NCI-H345 (cell line): ENCODE measurements around the gene SENP8.

Source experiments
- DNase-seq: peaks from one replicate; lab custom pipeline; 2025; lab: John Stamatoyannopoulos, UW

SENP8 gene

GRCh38 chr15:72113347-72114031 lies 4.7 kb upstream of the SENP8 start:
- DNase-seq = no peak

- DNase-seq = peak; percentile 12
Observed at GRCh38 chr15:72116731-72117485, 1.3 kb upstream of the SENP8 start.

GRCh38 chr15:72117486-72118016 lies 652 bp upstream of the SENP8 start:
- DNase-seq = peak; percentile 33

- DNase-seq = no peak
Observed at GRCh38 chr15:72124218-72124617, 6.0 kb downstream of the SENP8 start.

DNA sequence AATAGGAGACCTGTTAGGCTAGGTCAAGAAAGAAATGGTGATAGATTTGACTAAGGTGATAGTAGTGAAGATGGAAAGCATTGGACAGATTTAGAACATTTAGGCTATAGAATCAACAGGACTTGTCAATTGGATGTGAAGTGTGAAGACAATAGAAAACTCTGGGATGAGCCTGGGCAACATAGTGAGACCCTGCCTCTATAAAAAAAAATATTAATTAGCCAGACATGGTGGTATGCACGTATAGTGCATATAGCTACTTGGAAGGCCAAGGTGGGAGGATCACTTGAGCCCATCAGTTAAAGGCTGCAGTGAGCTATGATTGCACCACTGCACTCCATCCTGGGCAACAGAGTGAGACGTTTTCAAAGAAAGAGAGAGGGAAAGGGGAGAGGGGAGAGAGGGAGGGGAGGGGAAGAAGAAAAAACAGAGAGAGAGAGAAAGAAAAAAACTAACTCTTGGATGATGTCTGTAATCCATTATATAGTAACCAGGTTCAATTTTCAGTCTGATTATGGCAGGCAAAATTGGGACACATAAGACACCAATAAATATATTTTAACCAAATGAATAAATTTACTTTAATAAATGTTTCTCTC lies 9.6 kb downstream of the SENP8 start:
- DNase-seq = no peak

GRCh38 chr15:72128359-72128758 lies 10.2 kb downstream of the SENP8 start:
- DNase-seq = no peak

DNA sequence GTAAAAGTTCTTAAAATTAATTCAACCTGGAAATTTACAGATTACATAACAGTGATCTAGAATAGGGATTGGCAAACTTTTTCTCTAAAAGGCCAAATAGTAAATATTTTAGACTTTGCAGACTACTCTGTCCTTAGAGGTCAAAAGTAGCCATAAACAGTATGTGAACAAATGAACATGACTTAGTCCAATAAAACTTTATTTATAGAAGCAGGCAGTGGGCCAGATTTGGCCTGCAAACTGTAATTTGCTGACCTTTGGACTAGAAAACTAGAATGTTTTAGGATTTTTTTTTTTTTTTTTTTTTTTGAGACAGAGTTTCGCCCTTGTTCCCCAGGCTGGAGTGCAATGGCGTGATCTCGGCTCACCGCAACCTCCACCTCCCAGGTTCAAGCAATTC lies 12.1 kb downstream of the SENP8 start:
- no peak for DNase-seq

DNA sequence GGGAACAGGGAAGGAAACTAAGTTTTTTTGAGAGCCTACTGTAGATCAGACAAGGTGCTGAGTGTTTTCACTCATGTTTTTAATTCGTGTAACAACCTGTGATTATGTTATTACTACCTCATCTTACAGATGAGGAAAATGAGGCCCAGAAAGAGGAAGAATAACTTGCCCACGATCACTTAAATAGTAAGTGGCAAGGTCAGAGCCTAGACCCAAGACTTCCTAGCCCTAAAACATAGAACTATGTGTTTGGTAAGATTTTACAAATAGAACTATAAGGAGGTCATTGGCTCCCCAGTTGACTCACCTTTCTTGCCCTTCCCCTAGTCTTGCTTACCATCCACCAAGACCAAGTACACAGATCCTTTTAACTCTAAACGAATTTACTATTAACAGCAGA lies 13.7 kb downstream of the SENP8 start:
- no peak for DNase-seq

GRCh38 chr15:72133211-72133610 lies 15.0 kb downstream of the SENP8 start:
- DNase-seq = no peak

- DNase-seq = peak; percentile 65
Observed at GRCh38 chr15:72135719-72136118, 17.5 kb downstream of the SENP8 start.

- DNase-seq = peak; percentile 86
Observed at GRCh38 chr15:72136170-72137051, 18.2 kb downstream of the SENP8 start.

DNA sequence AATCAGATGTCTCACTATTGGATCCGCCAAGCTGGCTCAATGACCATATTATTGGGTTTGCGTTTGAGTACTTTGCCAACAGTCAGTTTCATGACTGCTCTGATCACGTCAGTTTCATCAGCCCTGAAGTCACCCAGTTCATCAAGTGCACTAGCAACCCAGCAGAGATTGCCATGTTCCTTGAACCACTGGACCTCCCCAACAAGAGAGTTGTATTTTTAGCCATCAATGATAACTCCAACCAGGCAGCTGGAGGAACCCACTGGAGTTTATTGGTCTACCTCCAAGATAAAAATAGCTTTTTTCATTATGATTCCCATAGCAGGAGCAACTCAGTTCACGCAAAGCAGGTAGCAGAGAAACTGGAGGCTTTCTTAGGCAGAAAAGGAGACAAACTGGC lies 21.5 kb downstream of the SENP8 start:
- DNase-seq = no peak

GRCh38 chr15:72140088-72140487 lies 21.9 kb downstream of the SENP8 start:
- no peak for DNase-seq

- DNase-seq = no peak
Observed at GRCh38 chr15:72141171-72142084, 23.2 kb downstream of the SENP8 start.

GRCh38 chr15:72146221-72146620 lies 28.0 kb downstream of the SENP8 start:
- DNase-seq = no peak

- no peak for DNase-seq
Observed at GRCh38 chr15:72146934-72147333, 28.7 kb downstream of the SENP8 start.

DNA sequence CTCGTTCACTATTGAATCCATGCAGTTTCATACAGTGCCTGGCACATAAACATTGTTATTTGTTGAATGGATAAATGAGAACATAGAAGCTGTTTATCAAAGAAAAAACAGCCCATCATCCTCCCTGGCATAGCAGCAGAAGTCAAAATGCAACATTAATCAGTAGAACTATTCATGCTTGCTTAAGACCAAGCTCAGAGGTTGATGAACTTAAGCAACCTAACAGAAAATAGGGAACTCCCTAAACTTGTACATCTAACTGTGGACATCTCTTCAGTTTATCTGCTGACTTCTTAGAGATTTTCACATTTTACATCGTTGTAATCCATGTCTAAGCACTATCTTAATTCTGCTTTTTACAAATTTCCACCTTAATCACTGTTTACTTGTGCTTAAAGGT lies 29.2 kb downstream of the SENP8 start:
- DNase-seq = no peak

DNA sequence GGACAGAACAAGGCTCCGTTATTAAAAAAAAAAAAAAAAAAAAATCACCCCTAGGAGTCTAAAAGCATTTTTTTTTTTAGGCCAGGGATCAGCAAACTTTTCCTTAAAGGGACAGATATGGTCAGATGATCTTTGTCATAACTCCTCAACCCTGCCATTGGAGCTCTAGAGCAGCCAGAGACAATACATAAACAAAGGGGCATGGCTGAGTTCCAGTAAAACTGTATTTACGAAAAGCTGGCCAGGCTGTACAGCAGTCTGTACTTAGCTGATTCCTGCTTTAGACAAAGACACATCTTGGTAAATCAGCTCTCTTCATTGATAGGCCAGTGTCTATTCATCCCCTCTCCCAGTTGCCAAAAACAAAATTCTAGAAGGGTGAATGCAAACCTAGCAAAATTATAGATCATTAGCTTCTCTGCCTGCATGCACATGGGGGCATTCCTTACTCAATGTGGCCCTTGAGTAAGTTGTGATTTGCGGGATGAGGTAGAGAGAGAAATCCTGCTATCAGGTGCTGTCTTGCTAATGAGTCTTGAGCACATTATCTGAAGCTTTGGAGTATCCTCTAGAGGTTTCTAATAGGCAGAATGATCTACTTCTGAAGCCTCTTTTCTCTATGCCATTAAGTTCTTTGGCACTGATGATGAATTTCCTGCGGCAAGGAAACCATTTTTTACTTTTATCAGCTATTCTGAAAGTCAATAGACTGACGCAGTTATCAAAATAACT lies 35.2 kb downstream of the SENP8 start:
- peak; percentile 27 for DNase-seq

DNA sequence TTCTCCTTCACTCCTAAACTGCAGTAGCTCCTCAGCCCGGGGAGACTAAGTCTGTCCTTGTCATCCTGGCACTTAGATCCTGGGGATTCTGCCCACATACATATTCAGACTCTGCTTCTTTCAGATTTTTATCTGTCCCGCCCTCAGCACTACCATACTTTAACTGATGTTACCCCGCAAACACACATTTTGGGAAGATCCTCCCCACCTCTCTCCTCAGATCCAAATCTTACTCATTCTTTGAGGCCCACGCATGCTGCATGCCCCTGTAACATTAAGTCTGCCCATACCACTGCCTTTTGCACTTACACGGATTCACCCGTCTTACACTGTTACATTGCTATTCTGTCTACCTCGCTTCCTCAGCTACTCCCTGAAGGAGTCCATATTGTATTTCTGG lies 36.1 kb downstream of the SENP8 start:
- DNase-seq = no peak

GRCh38 chr15:72155003-72155621 lies 36.9 kb downstream of the SENP8 start:
- peak; percentile 57 for DNase-seq
